HG03039 (cell line): ENCODE results near the gene CBFA2T2.
"Not testable (repeated sequence)": the region's sequence is repeated elsewhere in the genome, so short reads cannot be mapped to it uniquely, and the experiment has no call there.

Source experiments
- ATAC-seq: cut with Tn5 transposase; IDR thresholded peaks from one replicate; pipeline ENCODE4 v1.9.1; 2021; ENCODE audit warnings: mild to moderate bottlenecking, moderate library complexity; ENCODE audit not compliant: unreplicated experiment

Gene CBFA2T2

GRCh38 chr20:33541074-33541473 is 51.2 kb downstream of the CBFA2T2 start:
- ATAC-seq: no peak

GRCh38 chr20:33541797-33542196 is 51.9 kb downstream of the CBFA2T2 start:
- no peak for ATAC-seq

- no peak for ATAC-seq
Observed at GRCh38 chr20:33545763-33546162, 55.9 kb downstream of the CBFA2T2 start.

GRCh38 chr20:33549229-33549999 is 59.5 kb downstream of the CBFA2T2 start:
- ATAC-seq: no peak

GRCh38 chr20:33551778-33552177 is 61.9 kb downstream of the CBFA2T2 start:
- no peak for ATAC-seq

GRCh38 chr20:33552519-33552918 is 62.6 kb downstream of the CBFA2T2 start:
- ATAC-seq: no peak

- no peak for ATAC-seq
Observed at GRCh38 chr20:33553516-33553915, 63.6 kb downstream of the CBFA2T2 start.

- ATAC-seq: peak; percentile 89
Observed at GRCh38 chr20:33554914-33555420, 65.1 kb downstream of the CBFA2T2 start.

GRCh38 chr20:33555755-33556154 is 65.9 kb downstream of the CBFA2T2 start:
- no peak for ATAC-seq

- ATAC-seq: no peak
Observed at GRCh38 chr20:33556246-33556645, 66.3 kb downstream of the CBFA2T2 start.

GRCh38 chr20:33558348-33559144 is 68.7 kb downstream of the CBFA2T2 start:
- ATAC-seq: no peak

- ATAC-seq: no peak
Observed at GRCh38 chr20:33559212-33559611, 69.3 kb downstream of the CBFA2T2 start.

- ATAC-seq: no peak
Observed at GRCh38 chr20:33560026-33560425, 70.1 kb downstream of the CBFA2T2 start.

GRCh38 chr20:33561053-33561452 is 71.2 kb downstream of the CBFA2T2 start:
- not testable (repeated sequence) for ATAC-seq

- ATAC-seq: no peak
Observed at GRCh38 chr20:33561692-33562601, 72.1 kb downstream of the CBFA2T2 start.

- ATAC-seq: no peak
Observed at GRCh38 chr20:33563788-33564187, 73.9 kb downstream of the CBFA2T2 start.

- no peak for ATAC-seq
Observed at GRCh38 chr20:33566781-33567603, 77.1 kb downstream of the CBFA2T2 start.

- no peak for ATAC-seq
Observed at GRCh38 chr20:33567949-33568348, 78.1 kb downstream of the CBFA2T2 start.

GRCh38 chr20:33568378-33568777 is 78.5 kb downstream of the CBFA2T2 start:
- no peak for ATAC-seq
